Gastrocnemius medialis (tissue), 4 donors: Measurements from ENCODE around the gene TOMM7. TPM values are rescaled to one million over a fixed set of nuclear protein-coding genes. Genes with fewer than 3 reads are reported as not detected.
A peak's percentile ranks its signal among the peaks of the same experiment; 100 is the strongest.

Experiments used
- ATAC-seq, 2 donors: fragments of 150-250 bp; one replicate each; pipeline ENCODE4 v1.9.1; 2016
- DNase-seq, 2 donors: peaks; one replicate each; pipeline ENCODE4 v3.0.0-alpha.2; 2019
- H3K27ac ChIP-seq, 4 donors: fragments of 200-600 bp; sonication (generic); 1 replicate in 1 of 4; 2 replicates in 3 of 4; pipeline ENCODE4 v1.5.1; 2016 to 2018; ENCODE audit warnings: mild to moderate bottlenecking in 2 of 4, moderate library complexity in 1 of 4
- H3K27me3 ChIP-seq, 3 donors: fragments of 200-600 bp; sonication (generic) in 2 of 3; 1 replicate in 1 of 3; 2 replicates in 2 of 3; pipeline versions ENCODE4 v1.5.1 to v1.6.0; 2016 to 2019; ENCODE audit warnings: mild to moderate bottlenecking in 1 of 3, moderate library complexity in 1 of 3
- H3K36me3 ChIP-seq, 2 donors: fragments of 200-600 bp; sonication (generic) in 1 of 2; one replicate each; pipeline ENCODE4 v1.5.1; 2017 to 2018
- H3K4me1 ChIP-seq, 2 donors: fragments of 200-600 bp; sonication (generic) in 1 of 2; one replicate each; pipeline ENCODE4 v1.5.1; 2016 to 2017; ENCODE audit warnings: mild to moderate bottlenecking in 2 of 2
- H3K4me3 ChIP-seq, 4 donors: fragments of 200-600 bp; sonication (generic) in 3 of 4; 1 replicate in 1 of 4; 2 replicates in 3 of 4; pipeline ENCODE4 v1.5.1; 2016 to 2019; ENCODE audit warnings: mild to moderate bottlenecking in 2 of 4
- H3K9me3 ChIP-seq, 3 donors: fragments of 200-600 bp; sonication (generic) in 2 of 3; 1 replicate in 1 of 3; 2 replicates in 2 of 3; pipeline ENCODE4 v1.5.1; 2016 to 2019
- CTCF ChIP-seq, 5 experiments: fragments of 450-650 bp in 3 of 5; fragments of 200-600 bp in 2 of 5; sonication (generic) in 2 of 5; IDR thresholded peaks in 4 of 5; conservative IDR thresholded peaks in 1 of 5; 1 replicate in 4 of 5; 2 replicates in 1 of 5; pipeline ENCODE4 v1.5.1; 2016 to 2019; ENCODE audit warnings: antibody characterized with exemption in 5 of 5, mild to moderate bottlenecking in 3 of 5, moderate library complexity in 3 of 5
- POLR2A ChIP-seq, 2 donors: fragments of 450-650 bp; IDR thresholded peaks; one replicate each; pipeline ENCODE4 v1.6.1; 2017; ENCODE audit warnings: antibody characterized with exemption in 2 of 2, mild to moderate bottlenecking in 2 of 2, moderate library complexity in 2 of 2
- in situ Hi-C, 4 donors: fragments of 200-750 bp; cut with MboI; loops; one replicate each; pipeline versions ENCODE4 v1.15.0 to v1.8.0; 2017; ENCODE audit warnings: low sequenced_read_pairs in 4 of 4
- intact Hi-C: fragments of 100-400 bp; cut with DNase I; formaldehyde crosslinking; loops from one replicate; pipeline ENCODE4 v1.15.1; 2023; ENCODE audit warnings: low total_unique reads
- total RNA-seq, 4 donors: library from RNA; depleted of rRNA; stranded (reverse); fragments of >200 nt; gene quantifications; one replicate each; pipeline versions ENCODE4 v1.1.0 to v1.2.3, GENCODE V29; 2016

TOMM7 gene
- total RNA-seq, 4 donors from 2014 or later: 124 to 235 (median 218) TPM

DNA sequence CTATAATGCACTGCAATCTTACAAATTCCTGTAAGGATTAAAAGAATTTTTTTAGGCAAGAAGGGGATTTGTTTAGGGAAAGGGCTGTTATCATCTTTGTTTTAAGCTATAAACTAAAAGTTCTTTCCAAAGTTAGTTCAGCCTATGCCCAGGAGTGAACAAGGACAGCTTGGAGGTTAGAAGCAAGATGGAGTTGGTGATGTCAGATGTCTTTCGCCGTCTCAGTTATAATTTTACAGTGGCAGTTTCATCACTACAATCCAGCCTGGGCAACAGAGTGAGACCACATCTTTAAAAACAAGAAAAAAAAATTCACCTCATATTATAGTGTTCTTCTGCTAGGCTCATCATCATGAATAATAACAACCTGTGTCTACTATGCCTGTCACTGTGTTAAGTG is 2.1 kb upstream of the TOMM7 start:
- in situ Hi-C loops: loop anchor here in 3 of 4 donors (10.0 kb wide), 1 partner anchor 230 kb away; no protein-coding TSS in a partner anchor
- H3K4me1 ChIP-seq: peaks cover 24% of the 10 kb centered on the region in 2 donors
- ATAC-seq (no peak), DNase-seq (no peak)
- H3K9me3 ChIP-seq: no peaks in the 10 kb centered on the region
- H3K4me3 ChIP-seq: no peak overlapping the region
- no peaks in the 10 kb centered on the region for H3K36me3 ChIP-seq
- H3K27me3 ChIP-seq: no peaks in the 10 kb centered on the region
- TF ChIP-seq POLR2A (IDR thresholded peaks at IDR 0.05) (no peak), CTCF (IDR thresholded peaks at IDR 0.05 in 4 of 5, conservative IDR thresholded peaks at IDR 0.05 in 1 of 5) (no peak)
- no peak overlapping the region for H3K27ac ChIP-seq
- intact Hi-C loops: loop anchor here (5.0 kb wide), 3 partner anchors 97 to 283 kb away; partner anchors contain the start of genes IL6 and KLHL7

DNA sequence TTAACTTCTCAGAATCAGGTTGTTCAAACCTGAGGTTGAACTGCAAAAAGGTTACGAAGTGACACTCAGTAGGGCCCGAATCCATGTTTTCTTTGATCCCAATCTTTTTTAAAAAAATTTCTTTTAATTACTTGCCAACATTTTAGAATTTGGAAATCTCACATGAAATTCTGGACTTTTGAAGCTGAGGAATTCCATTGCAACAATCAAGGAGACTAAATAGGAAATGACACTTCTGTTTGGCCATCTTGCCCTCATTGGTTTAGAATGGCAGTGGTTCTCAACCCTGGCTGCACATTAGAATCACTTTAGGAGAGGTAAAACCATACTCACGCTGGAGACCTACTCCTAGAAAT is 471 bp upstream of the TOMM7 start:
- Histone ChIP-seq H3K4me3 (peak overlapping the region; percentile 80 to 98 (median 88)), H3K4me1 (peaks cover 35 to 39% of the 10 kb centered on the region in 2 donors), H3K27ac (peak overlapping the region; percentile 90 to 96 (median 93)), H3K9me3 (no peaks in the 10 kb centered on the region), H3K36me3 (no peaks in the 10 kb centered on the region), H3K27me3 (no peaks in the 10 kb centered on the region)
- peak in 1 of 2 donors; percentile 3 for ATAC-seq
- DNase-seq: no peak
- in situ Hi-C loops (loop anchor here in 3 of 4 donors (10.0 kb wide), 1 partner anchor 232 kb away; no protein-coding TSS in a partner anchor), intact Hi-C loops (loop anchor here (2.0 to 5.0 kb wide), 6 partner anchors 20 to 284 kb away; partner anchors contain the start of genes HYCC1, IL6 and KLHL7)
- no peak for TF ChIP-seq CTCF (IDR thresholded peaks at IDR 0.05 in 4 of 5, conservative IDR thresholded peaks at IDR 0.05 in 1 of 5)
- no peak for TF ChIP-seq POLR2A (IDR thresholded peaks at IDR 0.05)

- intact Hi-C loops (loop anchor here (1.0 to 5.0 kb wide), 7 partner anchors 21 to 285 kb away; partner anchors contain the start of genes HYCC1, IL6 and KLHL7), in situ Hi-C loops (loop anchor here in 3 of 4 donors (10.0 kb wide), 1 partner anchor 233 kb away; no protein-coding TSS in a partner anchor)
- Histone ChIP-seq H3K4me1 (peaks cover 41 to 48% of the 10 kb centered on the region in 2 donors), H3K9me3 (no peaks in the 10 kb centered on the region), H3K27ac (peak overlapping the region; percentile 90 to 96 (median 93)), H3K27me3 (no peaks in the 10 kb centered on the region), H3K4me3 (peak overlapping the region; percentile 80 to 98 (median 88)), H3K36me3 (peaks cover 0 to 7% of the 10 kb centered on the region in 2 donors)
- ATAC-seq: peak; percentile 38 to 40
- peak in 1 of 2 donors; percentile 37 for DNase-seq
- no peak for TF ChIP-seq POLR2A (IDR thresholded peaks at IDR 0.05)
- no peak for TF ChIP-seq CTCF (IDR thresholded peaks at IDR 0.05 in 4 of 5, conservative IDR thresholded peaks at IDR 0.05 in 1 of 5)
Measured at GRCh38 chr7:22821702-22822485, 755 bp downstream of the TOMM7 start.

DNA sequence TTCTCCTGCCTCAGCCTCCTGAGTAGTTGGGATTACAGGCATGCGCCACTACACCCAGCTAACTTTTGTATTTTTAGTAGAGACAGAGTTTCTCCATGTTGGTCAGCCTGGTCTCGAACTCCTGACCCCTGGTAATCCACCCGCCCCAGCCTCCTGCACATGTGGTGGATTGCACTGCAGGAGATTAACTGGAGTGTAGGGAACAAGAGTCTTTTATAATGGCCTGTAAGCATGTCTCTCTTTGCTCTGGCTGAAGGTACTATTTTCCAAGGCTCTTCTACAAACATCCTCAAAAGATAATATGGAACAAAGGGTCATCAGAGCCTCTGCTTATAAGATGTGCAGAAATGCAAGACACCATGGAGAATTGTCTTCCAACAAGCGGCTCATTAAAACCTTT is 3.2 kb downstream of the TOMM7 start:
- H3K27ac ChIP-seq: peak overlapping the region in 2 of 4 donors; percentile 91 to 95
- TF ChIP-seq POLR2A (IDR thresholded peaks at IDR 0.05): no peak
- no peak for TF ChIP-seq CTCF (IDR thresholded peaks at IDR 0.05 in 4 of 5, conservative IDR thresholded peaks at IDR 0.05 in 1 of 5)
- intact Hi-C loops: no loop called here
- in situ Hi-C loops: no loop called here
- no peaks in the 10 kb centered on the region for H3K9me3 ChIP-seq
- ATAC-seq: no peak
- peaks cover 58 to 71% of the 10 kb centered on the region in 2 donors for H3K4me1 ChIP-seq
- no peak for DNase-seq
- H3K36me3 ChIP-seq: peaks cover 0 to 9% of the 10 kb centered on the region in 2 donors
- H3K27me3 ChIP-seq: no peaks in the 10 kb centered on the region
- no peak overlapping the region for H3K4me3 ChIP-seq
